ENCODE data around the gene LEFTY2.

DNA sequence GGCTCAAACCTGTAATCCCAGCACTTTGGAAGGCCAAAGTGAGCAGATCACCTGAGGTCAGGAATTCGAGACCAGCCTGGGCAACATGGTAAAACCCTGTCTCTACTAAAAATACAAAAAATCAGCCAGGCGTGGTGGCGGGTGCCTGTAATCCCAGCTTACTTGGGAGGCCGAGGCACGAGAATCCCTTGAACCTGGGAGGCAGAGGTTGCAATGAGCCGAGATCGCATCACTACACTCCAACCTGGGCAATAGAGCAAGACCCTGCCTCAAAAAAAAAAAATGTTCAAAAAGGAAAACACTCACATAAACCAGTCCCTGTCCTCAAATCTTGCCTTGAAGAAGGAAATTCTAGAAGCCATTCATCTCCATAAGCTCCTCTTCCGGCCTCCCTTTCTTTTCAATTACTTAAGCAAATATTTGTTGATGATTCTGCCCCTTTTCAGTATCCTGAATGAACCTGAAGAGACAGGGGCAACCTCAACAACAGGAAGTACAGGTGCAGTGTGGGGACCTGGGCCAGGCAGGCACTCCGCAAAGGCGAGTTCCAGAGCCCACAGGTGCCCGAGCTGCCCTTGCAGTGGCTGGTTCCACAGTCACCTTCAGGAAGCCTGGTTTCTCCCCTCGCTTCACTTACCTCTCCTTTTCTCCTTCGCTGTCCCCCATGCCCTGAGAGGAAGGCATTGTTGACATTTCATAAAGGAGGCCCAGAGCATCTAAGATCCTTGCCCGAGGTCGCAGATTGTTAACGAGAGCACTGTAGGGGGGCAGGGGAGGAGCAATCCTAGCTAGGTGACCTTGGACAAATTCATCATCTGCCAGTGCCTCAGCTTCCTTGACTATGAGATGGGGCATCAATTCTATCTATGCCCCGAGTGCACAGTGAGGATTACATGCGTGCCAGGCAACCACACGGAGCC lies 43.2 kb downstream of the LEFTY2 start:
- TF ChIP-seq POLR2A (IDR thresholded peaks at IDR 0.05; ENCODE audit: low read length), result no peak
- TF ChIP-seq, protein P1, sequence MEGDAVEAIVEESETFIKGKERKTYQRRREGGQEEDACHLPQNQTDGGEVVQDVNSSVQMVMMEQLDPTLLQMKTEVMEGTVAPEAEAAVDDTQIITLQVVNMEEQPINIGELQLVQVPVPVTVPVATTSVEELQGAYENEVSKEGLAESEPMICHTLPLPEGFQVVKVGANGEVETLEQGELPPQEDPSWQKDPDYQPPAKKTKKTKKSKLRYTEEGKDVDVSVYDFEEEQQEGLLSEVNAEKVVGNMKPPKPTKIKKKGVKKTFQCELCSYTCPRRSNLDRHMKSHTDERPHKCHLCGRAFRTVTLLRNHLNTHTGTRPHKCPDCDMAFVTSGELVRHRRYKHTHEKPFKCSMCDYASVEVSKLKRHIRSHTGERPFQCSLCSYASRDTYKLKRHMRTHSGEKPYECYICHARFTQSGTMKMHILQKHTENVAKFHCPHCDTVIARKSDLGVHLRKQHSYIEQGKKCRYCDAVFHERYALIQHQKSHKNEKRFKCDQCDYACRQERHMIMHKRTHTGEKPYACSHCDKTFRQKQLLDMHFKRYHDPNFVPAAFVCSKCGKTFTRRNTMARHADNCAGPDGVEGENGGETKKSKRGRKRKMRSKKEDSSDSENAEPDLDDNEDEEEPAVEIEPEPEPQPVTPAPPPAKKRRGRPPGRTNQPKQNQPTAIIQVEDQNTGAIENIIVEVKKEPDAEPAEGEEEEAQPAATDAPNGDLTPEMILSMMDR (IDR thresholded peaks at IDR 0.05), result no peak
- TF ChIP-seq, protein P2, sequence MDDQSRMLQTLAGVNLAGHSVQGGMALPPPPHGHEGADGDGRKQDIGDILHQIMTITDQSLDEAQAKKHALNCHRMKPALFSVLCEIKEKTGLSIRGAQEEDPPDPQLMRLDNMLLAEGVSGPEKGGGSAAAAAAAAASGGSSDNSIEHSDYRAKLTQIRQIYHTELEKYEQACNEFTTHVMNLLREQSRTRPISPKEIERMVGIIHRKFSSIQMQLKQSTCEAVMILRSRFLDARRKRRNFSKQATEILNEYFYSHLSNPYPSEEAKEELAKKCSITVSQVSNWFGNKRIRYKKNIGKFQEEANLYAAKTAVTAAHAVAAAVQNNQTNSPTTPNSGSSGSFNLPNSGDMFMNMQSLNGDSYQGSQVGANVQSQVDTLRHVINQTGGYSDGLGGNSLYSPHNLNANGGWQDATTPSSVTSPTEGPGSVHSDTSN (IDR thresholded peaks at IDR 0.05), result no peak
- no peak for TF ChIP-seq MAZ (IDR thresholded peaks at IDR 0.05; ENCODE audit: borderline replicate concordance, low read depth, low read length)
- TF ChIP-seq, protein P3, sequence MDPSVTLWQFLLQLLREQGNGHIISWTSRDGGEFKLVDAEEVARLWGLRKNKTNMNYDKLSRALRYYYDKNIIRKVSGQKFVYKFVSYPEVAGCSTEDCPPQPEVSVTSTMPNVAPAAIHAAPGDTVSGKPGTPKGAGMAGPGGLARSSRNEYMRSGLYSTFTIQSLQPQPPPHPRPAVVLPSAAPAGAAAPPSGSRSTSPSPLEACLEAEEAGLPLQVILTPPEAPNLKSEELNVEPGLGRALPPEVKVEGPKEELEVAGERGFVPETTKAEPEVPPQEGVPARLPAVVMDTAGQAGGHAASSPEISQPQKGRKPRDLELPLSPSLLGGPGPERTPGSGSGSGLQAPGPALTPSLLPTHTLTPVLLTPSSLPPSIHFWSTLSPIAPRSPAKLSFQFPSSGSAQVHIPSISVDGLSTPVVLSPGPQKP (IDR thresholded peaks at IDR 0.05; ENCODE audit: low read depth, low read length), result no peak
- TF ChIP-seq, protein P4, sequence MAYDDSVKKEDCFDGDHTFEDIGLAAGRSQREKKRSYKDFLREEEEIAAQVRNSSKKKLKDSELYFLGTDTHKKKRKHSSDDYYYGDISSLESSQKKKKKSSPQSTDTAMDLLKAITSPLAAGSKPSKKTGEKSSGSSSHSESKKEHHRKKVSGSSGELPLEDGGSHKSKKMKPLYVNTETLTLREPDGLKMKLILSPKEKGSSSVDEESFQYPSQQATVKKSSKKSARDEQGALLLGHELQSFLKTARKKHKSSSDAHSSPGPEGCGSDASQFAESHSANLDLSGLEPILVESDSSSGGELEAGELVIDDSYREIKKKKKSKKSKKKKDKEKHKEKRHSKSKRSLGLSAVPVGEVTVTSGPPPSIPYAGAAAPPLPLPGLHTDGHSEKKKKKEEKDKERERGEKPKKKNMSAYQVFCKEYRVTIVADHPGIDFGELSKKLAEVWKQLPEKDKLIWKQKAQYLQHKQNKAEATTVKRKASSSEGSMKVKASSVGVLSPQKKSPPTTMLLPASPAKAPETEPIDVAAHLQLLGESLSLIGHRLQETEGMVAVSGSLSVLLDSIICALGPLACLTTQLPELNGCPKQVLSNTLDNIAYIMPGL (CRISPR knock-in tag; IDR thresholded peaks at IDR 0.05; ENCODE audit: borderline replicate concordance), result no peak
- TF ChIP-seq CEBPB (IDR thresholded peaks at IDR 0.05), result no peak
- no peak for TF ChIP-seq CHD2 (IDR thresholded peaks at IDR 0.05; ENCODE audit: low read length, partially characterized antibody)
- TF ChIP-seq ESRRA (IDR thresholded peaks at IDR 0.05; ENCODE audit: borderline replicate concordance, low read length), result no peak
- no peak for TF ChIP-seq JUNB (IDR thresholded peaks at IDR 0.05)
- no peak for TF ChIP-seq HOXA7 (CRISPR knock-in tag; IDR thresholded peaks at IDR 0.05)
- no peak for TF ChIP-seq HOXB13 (CRISPR knock-in tag; IDR thresholded peaks at IDR 0.05; ENCODE audit: low read depth)
- no peak for TF ChIP-seq GATA3 (IDR thresholded peaks at IDR 0.05; ENCODE audit: borderline replicate concordance)
- TF ChIP-seq NFE2L2 (conservative IDR thresholded peaks at IDR 0.05; ENCODE audit: low read length), result no peak

Data from A549 (cell line).